Thyroid gland (tissue), 4 donors: ENCODE data around the gene PRR14.

Experiments used
- CTCF ChIP-seq, 6 experiments: fragments of 200-600 bp in 3 of 6; fragments of 450-650 bp in 3 of 6; sonication (generic) in 3 of 6; IDR thresholded peaks; one replicate each; pipeline ENCODE4 v1.5.1; 2016 to 2019; ENCODE audit warnings: antibody characterized with exemption in 6 of 6, mild to moderate bottlenecking in 2 of 6, inconsistent platforms in 1 of 6, moderate library complexity in 1 of 6
- POLR2A ChIP-seq, 2 donors: fragments of 450-650 bp; IDR thresholded peaks; one replicate each; pipeline ENCODE4 v1.6.1; 2017; ENCODE audit warnings: antibody characterized with exemption in 2 of 2, mild to moderate bottlenecking in 2 of 2, moderate library complexity in 1 of 2

- TF ChIP-seq CTCF (IDR thresholded peaks at IDR 0.05) = no peak
- no peak for TF ChIP-seq POLR2A (IDR thresholded peaks at IDR 0.05)
Measured at GRCh38 chr16:30655815-30656347, 5.1 kb downstream of the PRR14 start.
